HG03457 (cell line): ENCODE measurements around the gene PROS1.
A peak's percentile ranks its signal among the peaks of the same experiment; 100 is the strongest.

Source experiments
- ATAC-seq: cut with Tn5 transposase; IDR thresholded peaks from one replicate; pipeline ENCODE4 v1.9.1; 2021; ENCODE audit warnings: moderate number of reproducible peaks; ENCODE audit not compliant: unreplicated experiment

The PROS1 gene

DNA sequence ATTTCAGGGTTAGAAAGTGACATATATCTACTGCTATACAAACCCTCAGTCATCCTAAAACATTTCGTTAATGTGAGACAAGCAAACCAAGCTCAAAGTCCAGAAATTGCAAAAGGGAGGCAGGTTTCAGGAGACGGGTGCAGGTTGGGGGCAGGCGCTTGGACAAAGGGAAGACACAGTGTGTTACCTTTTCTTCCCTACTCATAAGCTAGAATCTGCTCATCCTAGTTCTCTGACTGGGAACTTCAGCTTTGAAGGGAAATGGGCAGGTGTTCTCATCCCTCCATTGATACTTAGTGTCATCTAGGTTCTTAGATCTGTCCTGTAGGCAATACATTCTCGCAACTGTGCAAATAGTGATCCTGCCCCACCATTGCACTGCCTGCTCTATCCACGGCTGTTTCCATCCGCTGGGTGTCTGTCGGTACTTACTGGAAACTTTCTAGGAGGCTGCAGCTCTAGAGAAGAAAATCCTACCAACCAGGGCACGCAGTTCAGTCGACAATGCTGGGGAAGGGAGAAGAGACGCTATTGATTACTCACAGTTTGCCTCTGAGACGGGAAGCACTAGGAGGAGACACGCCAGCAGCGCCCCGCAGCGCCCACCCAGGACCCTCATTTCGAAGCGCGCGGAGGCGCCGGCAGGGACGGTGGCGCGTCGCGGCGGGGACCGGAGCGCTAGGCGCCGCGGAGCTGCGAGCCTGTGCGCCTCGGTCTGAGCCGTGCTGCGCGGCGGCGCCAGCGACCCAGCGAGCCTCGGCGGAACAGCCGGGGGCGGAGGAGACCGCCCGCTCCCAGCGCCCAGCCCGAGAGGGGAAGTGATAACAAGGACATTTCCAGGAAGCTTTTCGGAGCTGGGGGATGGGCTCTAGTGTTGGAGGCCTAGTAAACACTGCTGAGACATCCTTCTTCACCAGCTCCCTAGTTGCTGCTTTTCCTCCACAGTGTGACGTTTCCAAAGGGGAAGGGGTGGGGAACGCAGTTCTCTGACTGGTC, at the start of gene PROS1:
Gene PROS1, minus strand, starts transcription at position 766 of the 996 bp plus-strand sequence. Its CDS starts 147 bp downstream, at position 619.
- ATAC-seq = peak; percentile 72

DNA sequence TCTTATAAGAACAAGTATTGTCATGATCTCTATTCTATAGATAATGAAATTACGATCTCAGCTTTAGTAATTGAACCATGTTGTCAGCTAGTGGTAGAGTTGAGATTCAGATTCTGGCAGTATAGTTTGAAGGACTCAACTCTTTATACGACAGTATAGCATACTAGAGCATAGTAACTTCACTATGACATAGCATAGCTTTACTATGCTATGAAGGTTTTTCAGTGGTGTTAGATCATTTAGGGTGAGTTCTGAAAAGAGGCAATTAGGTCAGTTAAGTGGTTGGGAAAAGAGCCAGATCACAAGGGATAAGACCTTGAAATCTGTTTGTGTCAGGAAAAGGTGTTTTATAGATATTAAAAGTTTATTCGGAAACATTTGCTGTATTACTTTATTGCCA, 46.6 kb upstream of the PROS1 start:
- no peak for ATAC-seq

DNA sequence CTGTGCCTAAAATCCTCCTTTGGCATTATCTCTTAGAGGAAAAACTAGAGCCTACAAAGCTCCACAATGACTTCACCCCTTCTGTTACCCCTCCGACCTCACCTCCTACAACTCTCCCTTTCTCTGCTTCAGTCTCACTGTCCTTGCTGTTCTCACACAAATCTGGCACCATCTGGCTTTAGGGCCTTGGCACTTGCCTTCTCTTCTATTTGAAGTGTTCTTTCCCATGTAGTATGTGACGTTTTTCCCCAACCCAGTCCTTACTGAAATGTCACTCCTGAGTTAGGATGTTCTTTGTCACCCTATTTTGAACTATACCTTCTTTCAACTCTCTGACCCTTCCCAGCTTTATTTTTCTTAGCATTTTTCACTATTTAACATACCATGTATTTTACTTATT, 46.0 kb upstream of the PROS1 start:
- no peak for ATAC-seq

DNA sequence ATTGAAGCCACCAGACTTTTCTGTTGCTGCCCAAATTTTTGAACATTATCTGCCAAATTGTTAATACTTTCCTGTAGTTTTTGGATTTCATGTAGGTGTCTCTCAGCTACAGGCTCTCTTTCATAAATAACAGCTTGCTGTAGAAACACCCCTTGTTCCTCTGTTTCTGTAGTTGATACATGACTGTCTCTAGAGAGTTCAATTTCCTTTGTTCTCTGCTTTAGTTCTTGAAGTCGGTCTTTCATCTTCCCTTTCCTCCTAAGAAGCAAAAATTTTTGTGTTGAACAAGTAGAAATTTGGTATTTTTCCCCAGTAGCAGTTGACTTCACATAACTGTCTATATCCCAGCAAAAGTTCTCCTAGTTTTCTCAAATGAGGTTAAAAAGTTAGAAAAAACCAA, 41.3 kb upstream of the PROS1 start:
- ATAC-seq = no peak

DNA sequence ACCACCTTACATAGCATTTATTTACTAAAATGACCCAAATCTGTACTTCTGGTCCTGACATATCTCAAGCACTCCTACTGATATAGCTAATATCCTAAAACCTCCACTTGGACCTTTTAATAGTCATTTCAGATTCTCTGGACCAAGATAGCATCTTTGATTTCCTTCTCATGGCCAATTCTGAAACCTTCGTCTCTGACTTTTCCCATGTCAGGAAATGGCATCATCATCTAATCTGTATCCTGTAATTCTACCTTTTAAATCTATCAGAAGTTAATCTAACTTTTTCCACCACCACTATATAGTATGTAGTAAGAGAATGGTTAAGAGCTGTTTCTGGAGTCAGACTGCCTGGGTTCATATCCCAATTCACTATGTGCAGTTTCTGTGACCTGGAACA, 38.5 kb upstream of the PROS1 start:
- ATAC-seq = no peak

DNA sequence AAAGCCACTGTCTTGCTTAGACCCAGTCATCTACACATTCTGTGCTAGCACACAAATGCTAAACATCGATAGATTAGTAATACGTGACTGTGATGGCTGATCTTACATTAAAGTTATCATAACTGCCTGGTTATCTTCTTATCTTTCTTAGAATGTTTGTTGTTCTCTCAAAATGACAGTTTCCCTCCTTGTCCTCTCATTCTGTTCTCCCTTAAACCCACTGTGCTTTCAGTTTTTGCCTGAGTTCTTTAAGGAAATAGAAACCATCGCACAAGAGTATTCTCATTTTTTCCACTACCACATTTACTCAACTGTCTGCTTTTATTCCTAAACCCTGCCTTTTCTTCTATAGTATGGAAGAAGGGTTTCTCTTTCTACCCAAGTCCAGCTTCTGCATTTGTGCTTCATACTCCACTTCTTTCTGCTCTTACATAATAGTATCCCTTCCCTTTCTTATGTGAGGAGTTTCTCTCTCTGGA, 37.6 kb upstream of the PROS1 start:
- ATAC-seq = no peak

DNA sequence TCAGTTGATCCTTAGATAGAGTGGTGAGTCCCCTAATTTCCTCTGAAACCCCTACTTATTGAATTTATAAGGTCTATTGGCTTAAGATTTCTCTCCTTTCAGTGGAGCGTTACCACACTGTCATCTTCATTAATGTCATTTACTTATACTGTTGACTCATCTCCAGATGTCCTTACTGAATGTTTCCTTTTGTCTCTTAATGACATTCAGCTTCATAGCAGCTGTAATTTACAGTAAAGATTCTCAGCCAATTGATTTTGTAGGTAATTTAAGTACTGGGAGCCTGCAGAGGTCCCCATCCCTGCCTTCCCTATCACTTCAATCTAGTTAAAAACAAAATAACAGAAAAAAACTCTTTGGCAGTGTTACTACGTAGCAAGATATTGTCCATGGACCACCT, 35.9 kb upstream of the PROS1 start:
- ATAC-seq = no peak

DNA sequence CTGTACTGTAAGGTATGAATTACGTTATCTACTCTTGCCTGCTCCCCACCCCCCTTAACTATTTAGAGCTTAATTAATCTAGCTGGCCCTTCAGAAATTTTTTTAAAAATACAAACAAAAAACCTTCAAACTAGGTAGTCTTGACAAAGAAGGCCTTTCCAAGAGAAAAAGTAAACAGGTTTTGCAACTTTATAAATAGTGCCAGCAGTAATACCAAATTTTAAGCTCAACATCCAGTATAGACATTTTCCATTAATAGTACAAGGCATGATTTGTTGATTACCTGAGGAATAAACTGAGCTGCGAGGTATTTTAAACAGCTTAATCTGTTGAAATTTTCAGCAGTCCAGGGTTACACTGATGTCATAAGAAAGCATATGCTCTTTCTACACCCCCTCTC, 34.6 kb upstream of the PROS1 start:
- ATAC-seq = no peak

DNA sequence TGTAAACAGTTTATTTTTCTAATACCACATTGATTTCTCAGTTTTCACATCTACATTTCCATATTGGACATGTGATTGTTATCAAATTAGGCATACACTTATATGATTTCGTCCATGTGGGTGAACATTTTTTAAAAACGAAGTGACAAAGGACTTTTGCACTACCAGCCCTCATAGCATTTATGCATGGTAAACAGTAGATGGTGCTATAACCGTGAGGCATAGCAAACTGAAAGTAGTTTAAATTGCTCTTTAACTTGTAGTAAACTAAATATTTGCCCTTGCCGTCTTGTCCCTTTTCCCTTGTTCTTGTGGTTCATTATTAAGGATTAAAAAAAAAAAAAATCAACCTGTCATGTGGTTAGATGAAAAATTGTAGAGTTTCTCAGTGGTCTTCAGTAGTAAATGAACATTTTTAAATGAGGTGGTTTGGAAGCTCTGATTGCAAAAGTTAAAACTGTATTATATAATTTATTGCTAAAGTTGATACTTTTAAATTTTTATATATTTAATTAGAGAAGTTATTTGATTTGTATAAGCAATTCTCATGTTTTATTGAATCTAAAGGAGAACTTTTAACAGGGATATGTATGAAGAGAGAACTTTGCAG, 30.7 kb upstream of the PROS1 start:
- peak; percentile 81 for ATAC-seq

DNA sequence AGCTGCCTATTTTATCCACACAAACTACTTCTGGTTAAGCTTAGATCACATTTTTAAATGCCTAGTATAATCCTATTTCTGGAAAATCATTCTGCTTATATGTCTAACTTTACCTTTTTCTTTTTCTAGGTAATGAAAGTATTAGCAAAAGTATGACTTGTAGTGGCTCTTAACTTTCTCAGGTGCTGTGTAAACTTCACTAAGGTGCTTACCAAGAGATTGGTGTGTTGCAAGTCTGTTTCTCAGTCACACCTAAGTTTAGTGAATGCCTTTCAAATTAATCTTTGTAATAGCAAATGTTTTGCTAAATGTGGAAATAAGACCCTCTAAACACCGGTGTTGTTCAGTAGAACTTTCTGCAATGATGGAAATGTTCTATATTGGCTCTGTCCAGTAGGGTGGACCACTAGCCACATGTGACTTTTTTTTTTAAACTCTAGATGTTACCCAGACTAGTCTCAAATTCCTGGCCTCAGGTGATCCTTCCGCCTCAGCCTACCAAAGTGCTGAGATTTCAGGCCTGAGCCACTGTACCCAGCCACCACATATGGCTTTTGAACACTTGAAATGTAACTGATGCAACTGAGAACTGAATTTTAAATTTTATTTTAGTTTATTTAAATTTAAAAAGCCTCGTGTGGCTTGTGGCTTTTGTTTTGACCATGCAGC, 28.3 kb upstream of the PROS1 start:
- ATAC-seq = no peak

DNA sequence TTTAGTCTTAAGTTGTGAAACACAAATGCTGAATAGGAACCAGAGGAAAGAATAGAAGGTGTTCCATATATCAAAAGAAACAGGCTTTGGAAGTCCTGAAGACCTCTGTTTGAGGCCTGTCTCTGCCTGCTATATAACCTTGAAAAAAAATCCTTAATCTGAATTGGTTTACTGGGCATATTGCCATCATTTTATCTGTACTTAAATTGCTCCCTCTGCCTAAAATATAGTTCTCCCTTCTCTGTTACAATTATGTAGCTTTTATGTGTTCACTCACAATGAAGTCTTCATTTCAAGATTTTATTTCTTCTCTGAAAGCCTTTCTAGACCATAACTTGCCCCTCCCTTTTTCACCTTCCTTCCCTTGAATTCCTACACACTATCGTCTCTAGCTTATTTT, 27.5 kb upstream of the PROS1 start:
- no peak for ATAC-seq

DNA sequence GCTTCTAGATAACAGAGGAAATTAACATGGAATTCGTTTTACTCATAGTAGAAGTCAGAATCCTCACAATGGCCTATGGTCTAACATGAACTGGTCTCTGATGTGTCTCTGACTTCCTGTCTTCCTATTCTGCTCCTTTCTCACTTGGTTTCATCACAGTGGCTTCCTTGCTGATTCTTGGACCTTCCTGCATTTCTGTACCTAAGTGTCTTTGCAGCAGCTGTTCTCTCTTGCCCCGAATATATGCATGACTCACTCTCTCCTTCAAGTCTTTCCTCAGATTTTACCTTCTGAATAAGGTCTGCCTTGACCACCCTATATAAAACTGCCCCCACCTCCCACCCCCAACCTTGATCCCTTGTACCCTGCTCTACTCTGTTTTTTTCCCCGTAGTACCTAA, 20.4 kb upstream of the PROS1 start:
- no peak for ATAC-seq

DNA sequence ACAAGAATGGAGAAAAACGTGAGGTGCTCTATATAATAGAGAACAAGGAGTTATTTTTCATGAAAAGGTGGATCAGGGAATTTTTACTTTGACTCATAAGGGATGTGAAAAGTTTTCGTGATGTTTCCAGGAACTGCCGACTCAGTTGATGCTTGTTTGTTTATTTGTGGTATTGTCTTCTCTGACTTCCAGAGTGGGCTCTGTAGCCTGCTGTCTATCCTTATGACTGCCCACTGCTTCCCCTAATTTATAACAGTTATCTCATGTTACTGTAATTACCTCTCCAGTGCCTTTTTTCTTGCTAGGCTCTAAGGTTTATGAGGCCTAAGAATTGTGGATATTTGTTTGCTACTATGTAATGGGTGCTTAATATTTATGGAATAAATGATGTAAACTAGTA, 18.5 kb upstream of the PROS1 start:
- ATAC-seq = no peak

DNA sequence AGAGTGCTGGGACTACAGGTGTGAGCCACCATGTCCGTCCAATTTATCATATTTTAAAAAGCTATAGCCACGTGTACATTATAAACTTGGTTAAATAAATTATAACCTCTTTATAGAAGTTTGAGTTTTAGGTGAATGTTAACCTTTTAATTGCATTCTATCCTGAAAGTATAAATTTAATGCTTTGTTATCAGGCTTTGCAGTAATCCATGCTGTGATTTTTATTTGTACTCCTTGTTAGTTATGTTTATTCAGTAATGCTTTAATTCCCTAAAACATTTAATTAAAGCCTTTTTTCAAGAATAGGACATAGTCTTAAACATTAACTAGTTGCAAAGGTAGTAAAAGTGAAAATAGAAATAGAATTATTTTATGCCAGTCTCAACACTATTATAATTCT, 17.9 kb upstream of the PROS1 start:
- ATAC-seq = no peak

DNA sequence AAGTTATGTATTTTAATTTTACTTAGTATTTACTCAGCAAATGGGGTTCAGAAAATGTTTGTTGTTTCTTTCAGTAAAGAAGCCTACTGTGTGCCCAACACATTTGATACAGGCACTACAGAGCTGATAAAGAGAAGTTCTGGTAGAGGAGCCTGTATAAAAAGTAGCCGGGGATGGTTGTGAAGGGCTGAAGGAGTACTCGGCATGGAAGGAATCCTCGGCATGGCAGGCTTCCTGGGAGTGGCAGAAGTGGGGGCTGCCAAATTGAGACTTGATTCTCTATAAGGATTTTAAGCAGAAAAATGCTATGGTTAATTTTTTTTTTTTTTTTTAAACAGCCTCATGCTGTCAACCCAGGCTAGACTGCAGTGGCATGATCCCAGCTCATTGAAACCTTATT, 15.5 kb upstream of the PROS1 start:
- ATAC-seq = no peak

DNA sequence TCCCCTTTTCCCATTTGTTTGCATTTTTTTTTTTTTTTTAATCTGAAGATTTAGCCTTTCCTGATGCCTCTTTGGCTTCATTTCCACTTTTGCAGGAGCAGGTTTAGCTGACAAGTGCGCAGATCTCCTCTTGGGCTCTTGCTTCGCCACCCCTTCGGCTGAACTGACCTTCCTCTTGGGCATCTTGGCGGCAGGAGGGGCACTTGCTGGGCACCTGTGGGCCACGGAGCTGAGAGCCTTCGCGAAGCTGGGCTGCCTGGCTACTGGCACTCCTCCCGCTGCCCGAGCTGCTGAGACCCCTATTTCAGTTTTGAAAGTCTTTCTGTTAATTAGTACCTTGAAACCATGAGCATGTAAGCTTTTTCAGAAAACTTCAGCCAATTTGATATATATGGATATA, 15.1 kb upstream of the PROS1 start:
- no peak for ATAC-seq

DNA sequence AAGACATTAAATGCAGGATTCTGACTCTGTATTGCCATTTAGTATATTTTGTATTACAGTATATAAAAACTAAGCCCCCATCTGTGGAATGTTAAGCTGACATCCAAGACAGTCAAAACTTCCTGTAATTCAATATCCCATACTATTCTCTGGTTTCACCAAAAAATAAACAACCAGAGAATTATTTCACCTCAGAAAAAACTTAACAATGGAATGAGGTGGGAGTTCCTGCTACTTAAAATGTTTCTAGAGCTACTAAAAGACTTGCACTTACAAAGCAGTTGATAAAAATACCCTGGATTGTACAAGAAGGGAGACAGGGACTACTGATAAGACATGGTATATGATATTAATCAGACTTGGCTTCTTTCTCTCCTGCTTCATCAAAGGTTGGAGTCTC, 14.6 kb upstream of the PROS1 start:
- ATAC-seq = no peak

DNA sequence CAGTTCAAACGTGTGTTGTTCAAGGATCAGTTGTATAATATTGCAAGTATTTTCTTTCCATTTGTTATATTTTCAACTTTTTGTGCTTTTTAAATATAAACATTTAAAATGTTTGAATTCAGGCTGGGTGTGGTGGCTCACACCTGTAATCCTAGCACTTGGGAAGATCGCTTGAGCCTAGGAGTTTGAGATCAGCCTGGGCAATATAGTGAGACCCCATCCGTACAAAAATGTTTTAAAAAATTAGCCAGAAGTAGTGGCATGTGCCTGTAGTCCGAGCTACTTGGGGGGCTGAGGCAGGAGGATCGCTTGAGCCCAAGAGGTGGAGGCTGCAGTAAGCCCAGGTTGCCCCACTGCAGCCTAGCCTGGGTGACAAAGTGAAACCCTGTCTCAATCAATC, 10.9 kb upstream of the PROS1 start:
- no peak for ATAC-seq

DNA sequence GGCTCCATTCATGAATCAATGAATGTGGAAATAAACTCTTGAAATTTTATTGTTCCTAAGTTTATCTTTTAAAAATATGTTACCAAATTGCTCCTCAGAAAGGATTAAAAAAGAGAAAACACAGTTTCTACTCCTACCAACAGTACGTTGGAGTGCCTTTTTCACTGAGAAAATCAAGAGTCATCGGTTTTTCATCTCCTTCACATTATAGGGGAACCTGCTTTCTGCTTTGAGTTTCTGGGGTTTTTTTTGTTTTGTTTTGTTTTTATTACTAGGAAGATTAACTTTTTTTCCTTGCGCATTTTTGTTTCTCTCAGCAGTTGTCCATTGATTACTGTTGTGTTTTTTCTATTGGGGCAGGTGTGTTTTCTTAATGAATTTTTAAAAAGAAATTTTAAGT, 9.7 kb upstream of the PROS1 start:
- no peak for ATAC-seq

DNA sequence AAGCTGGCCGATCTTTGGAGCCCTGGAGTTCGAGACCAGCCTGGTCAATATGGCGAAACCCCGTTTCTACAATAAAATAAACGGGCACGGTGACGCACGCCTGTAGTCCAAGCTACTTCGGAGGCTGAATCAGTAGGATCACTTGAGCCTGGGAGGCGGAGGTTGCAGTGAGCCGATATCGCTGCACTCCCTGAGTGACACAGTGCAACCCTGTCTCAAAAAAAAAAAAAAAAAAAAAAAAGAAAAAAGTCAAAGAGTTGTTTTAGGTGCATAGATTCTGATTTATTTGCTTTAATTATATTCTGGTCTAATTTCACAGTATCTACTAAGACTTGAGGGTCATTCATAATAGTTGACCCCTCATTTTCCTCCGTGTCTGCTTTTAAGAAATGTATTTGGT, 8.0 kb upstream of the PROS1 start:
- ATAC-seq = no peak

DNA sequence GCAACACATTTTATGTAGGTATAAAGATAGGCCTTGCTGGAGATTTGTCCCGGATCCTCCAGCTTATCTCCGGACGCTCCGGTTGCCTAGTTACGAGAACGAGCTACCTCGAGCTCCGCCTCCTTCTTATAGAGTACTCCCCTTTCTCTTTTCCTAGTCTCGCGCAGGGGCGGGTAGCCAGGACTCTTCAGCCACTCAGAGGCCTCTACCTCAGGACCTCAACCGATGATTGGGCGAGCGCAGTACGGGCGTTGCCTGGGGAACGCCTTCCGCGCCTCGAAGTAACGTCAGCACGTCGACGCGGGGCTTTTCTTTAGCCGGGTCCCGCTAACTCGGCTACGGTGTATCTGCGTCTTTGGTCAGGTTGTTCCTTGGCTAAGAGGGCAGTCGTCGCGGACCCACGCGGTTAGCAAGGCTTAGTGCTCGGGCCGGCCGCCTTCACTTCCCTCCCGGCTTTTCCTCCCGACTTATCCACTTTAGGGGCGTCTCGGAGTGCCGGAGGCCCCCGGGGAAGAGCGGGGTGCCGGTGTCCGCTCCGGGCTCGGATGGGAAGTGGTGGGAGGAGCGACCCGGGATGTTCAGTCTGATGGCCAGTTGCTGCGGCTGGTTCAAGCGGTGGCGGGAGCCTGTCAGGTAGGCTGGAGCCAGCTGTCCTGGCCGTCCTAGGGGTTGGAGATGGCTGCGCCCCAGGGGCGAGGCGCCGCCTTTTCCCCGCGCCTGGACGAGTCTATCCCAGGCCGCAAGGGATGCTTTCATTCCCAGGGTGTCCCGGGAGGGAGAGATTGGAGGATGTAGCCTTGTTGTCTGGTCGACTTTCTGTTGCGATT, 6.4 kb upstream of the PROS1 start, which contains the start of gene ARL13B:
Gene ARL13B, plus strand, starts transcription at position 306 of the 827 bp plus-strand sequence. Its CDS starts 269 bp downstream, at position 575.
- peak; percentile 100 for ATAC-seq
